IPS-20b (cell line): ENCODE data around the gene POU3F1.

Experiments used
- H3K27ac ChIP-seq: one replicate; pipeline ENCODE4 v1.5.1; 2013; ENCODE audit warnings: low read length
- H3K27me3 ChIP-seq: 2 replicates; pipeline ENCODE4 v1.6.1; 2013; ENCODE audit warnings: mild to moderate bottlenecking, low read length, inconsistent platforms; ENCODE audit not compliant: insufficient read depth
- H3K36me3 ChIP-seq: 2 replicates; pipeline ENCODE4 v1.6.1; 2013; ENCODE audit warnings: low read depth, mild to moderate bottlenecking, inconsistent platforms, low read length, moderate library complexity; ENCODE audit not compliant: insufficient read depth
- H3K4me1 ChIP-seq: 2 replicates; pipeline ENCODE4 v1.6.1; 2013; ENCODE audit warnings: mild to moderate bottlenecking, control low read depth, inconsistent platforms, low read length, moderate library complexity; ENCODE audit not compliant: insufficient read depth
- H3K4me3 ChIP-seq: 2 replicates; pipeline ENCODE4 v1.5.1; 2013; ENCODE audit warnings: mild to moderate bottlenecking, low read length, inconsistent platforms
- H3K9ac ChIP-seq: 2 replicates; pipeline ENCODE4 v1.6.1; 2013; ENCODE audit warnings: low read depth, mild to moderate bottlenecking, inconsistent platforms, low read length, moderate library complexity
- H3K9me3 ChIP-seq: 2 replicates; pipeline ENCODE4 v1.6.1; 2013; ENCODE audit warnings: mild to moderate bottlenecking, low read depth, low read length, inconsistent platforms; ENCODE audit not compliant: insufficient read depth

POU3F1 gene

DNA sequence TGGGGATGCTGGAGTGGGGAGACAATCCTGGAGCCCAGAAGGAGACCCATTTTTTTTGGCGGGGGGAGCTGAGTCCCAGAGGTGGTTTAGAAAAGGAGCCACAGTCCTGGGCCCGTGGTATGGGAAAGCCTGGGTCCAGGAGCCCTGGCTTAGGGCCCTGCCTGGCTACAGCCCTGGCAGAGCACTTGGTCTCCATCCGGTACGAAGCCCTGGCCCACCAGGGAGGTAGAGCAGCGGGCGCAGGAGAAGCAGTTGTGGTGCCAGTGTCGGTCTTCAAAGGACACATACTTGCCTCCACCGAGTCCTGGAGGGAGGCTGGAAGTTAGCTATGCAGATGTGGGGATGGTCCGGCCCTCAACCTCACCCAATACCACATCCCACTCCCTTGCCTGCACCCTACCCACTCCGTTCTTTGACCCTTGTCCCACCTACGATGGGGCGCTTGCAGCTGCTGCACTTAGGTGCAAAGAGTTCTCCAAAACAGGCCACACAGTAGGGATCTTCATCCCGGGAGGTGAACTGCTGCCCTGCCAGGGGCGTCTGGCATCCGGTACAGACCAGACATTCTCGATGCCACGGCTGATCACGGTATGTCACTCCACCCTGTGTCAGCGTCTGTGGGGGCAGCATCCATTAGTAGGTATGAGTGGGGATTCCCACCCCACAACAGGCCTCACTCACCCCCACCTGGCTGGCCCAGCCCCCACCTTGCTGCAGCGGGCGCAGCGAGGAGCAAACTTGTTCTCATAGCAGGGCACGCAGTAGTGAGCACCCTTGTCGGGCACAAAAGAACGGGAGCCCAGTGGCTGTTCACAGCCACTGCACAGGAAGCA lies 49.1 kb downstream of the POU3F1 start:
- Histone ChIP-seq H3K36me3 (peaks cover 23% of the 10 kb centered on the region), H3K9me3 (no peaks in the 10 kb centered on the region), H3K4me1 (peaks cover 43% of the 10 kb centered on the region), H3K9ac (peak overlapping the region; percentile 87; the same call in 1 of the 2 replicates), H3K27ac (peak overlapping the region; percentile 95), H3K27me3 (no peaks in the 10 kb centered on the region), H3K4me3 (no peak overlapping the region)

DNA sequence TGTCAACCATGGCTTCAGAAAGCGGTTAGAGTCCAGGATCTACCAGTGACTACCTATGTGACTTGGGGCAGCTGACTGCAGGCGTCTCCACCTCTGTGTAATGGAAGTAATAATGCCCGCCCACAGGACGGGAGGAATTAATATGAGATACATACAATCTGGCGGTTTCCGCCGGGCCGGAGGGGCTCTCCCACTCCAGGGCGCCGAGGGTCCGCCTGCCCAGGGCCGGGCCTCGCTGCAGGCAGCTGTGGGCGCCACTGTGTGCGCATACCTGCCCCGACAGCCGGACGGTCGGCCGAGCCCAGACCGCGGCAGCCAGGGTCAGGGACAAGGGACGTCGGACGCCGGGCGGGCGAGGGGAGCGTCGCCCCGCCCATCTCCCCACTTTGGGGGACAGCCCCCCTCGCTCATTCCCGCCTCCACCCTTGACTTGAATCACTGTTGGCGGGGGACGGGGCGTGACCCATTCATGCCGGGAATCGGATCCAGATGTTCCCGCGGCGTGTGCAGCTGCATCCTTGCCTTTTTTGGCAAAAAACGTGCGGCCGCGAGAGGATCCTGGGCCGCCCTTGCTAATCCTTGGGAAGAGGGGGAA lies 50.7 kb downstream of the POU3F1 start:
- peak overlapping the region; percentile 95 for H3K27ac ChIP-seq
- H3K9ac ChIP-seq = peak overlapping the region; percentile 87; the same call in 1 of the 2 replicates
- H3K4me1 ChIP-seq = peaks cover 33% of the 10 kb centered on the region
- H3K4me3 ChIP-seq = peak overlapping the region; percentile 73
- H3K9me3 ChIP-seq = no peaks in the 10 kb centered on the region
- H3K27me3 ChIP-seq = no peaks in the 10 kb centered on the region
- H3K36me3 ChIP-seq = peaks cover 23% of the 10 kb centered on the region

DNA sequence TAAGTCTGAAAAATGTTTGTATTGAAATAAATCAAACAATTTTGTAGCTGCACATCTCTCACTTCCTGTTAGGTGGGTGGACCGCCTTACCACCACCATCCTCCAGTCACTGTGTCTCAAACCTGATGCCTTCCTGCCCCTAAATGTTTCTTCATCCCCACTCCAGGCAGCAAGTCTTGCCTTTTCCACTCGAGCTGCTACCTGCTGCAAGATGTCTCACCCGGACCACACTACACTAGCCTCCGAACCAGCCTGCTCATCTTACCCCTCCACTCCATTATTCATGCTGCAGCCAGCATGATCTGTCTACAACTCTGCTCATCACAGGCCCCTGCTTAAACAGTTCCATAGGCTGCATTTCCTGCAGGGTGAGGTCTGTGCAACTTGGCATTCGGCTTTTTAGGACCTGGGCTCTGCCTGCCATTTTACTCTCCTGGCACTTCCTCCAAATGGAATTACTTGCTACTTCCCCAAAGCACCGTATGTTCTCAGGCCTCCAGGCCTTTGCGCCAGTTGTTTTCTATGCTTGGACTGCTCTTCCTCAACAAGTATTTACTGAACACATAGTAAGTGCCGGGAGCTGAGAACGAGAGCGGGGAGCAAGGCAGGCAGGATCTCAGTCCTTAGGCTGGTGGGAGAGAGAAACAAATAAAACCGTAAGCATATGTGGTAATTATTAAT lies 51.6 kb downstream of the POU3F1 start:
- peaks cover 23% of the 10 kb centered on the region for H3K36me3 ChIP-seq
- H3K4me3 ChIP-seq = peak overlapping the region; percentile 73
- no peaks in the 10 kb centered on the region for H3K27me3 ChIP-seq
- no peaks in the 10 kb centered on the region for H3K9me3 ChIP-seq
- peaks cover 25% of the 10 kb centered on the region for H3K4me1 ChIP-seq
- peak overlapping the region; percentile 87; the same call in 1 of the 2 replicates for H3K9ac ChIP-seq
- H3K27ac ChIP-seq = peak overlapping the region; percentile 39
